HepG2 (cell line): ENCODE results near the gene TUFM. TPM values are rescaled to one million over a fixed set of nuclear protein-coding genes. Genes with fewer than 3 reads are reported as not detected.
A peak's percentile ranks its signal among the peaks of the same experiment; 100 is the strongest.

Experiments
- ATAC-seq: fragments of 200-7000 bp; cut with Tn5 transposase; 3 replicates; pipeline ENCODE4 v1.9.1; 2020; ENCODE audit warnings: mild to moderate bottlenecking, moderate library complexity
- BruUV-seq: library from RNA; stranded (reverse); fragments of 400-500 nt; replicated peaks from 2 replicates; lab custom pipeline; 2021; lab: Mats Ljungman, UMichigan
- CTCF ChIA-PET: fragments of 300-600 bp; formaldehyde crosslinking; extraction: SDS; loops from one replicate; lab custom pipeline; 2021; ENCODE audit warnings: low total read pairs, inconsistent platforms, low intra/inter-chr PET ratio; lab: Yijun Ruan, JAX
- POLR2A ChIA-PET: fragments of 350-600 bp; sonication (Branson Sonifier 250); formaldehyde crosslinking; loops from one replicate; lab custom pipeline; 2020; ENCODE audit warnings: antibody characterized with exemption, inconsistent platforms; lab: Yijun Ruan, JAX
- DNase-seq: peaks from one replicate; pipeline ENCODE4 v3.0.0-alpha.2; 2015; ENCODE audit warnings: low spot score
- FAIRE-seq: peaks from 3 replicates; lab custom pipeline; 2011; peaks lifted over from hg19 to GRCh38; lab: Jason Lieb, UNC
- H2AFZ ChIP-seq: one replicate; pipeline ENCODE4 v1.6.1; 2011; ENCODE audit warnings: low read length, inconsistent platforms
- H3K27ac ChIP-seq: fragments of 300-600 bp; 3 replicates; pipeline ENCODE4 v1.8.0; 2011; ENCODE audit warnings: mixed run types, mild to moderate bottlenecking, mixed read lengths, low read length, inconsistent platforms; ENCODE audit not compliant: insufficient read depth; ENCODE audit errors: extremely low read length
- H3K27me3 ChIP-seq, 2 experiments: fragments of 200-600 bp in 1 of 2; 2 replicates in 1 of 2; 3 replicates in 1 of 2; pipeline versions ENCODE4 v1.6.0 to v1.8.0; 2011; ENCODE audit warnings: low read length in 2 of 2, mild to moderate bottlenecking in 2 of 2, moderate library complexity in 2 of 2, inconsistent platforms in 1 of 2; ENCODE audit not compliant: insufficient read depth in 2 of 2, control insufficient read depth in 1 of 2
- H3K36me3 ChIP-seq, 2 experiments: fragments of 200-600 bp in 1 of 2; replicated peaks in 1 of 2; 2 replicates in 1 of 2; 3 replicates in 1 of 2; pipeline versions ENCODE4 v1.5.1 to v1.8.0; 2011; ENCODE audit warnings: low read length in 2 of 2, inconsistent platforms in 1 of 2; ENCODE audit not compliant: insufficient read depth in 2 of 2, control insufficient read depth in 1 of 2
- H3K4me1 ChIP-seq: 2 replicates; pipeline ENCODE4 v1.5.1; 2012; ENCODE audit warnings: low read length, inconsistent platforms; ENCODE audit not compliant: insufficient read depth
- H3K4me2 ChIP-seq: 2 replicates; pipeline ENCODE4 v1.6.0; 2011; ENCODE audit warnings: low read depth, low read length, inconsistent platforms
- H3K4me3 ChIP-seq, 3 experiments: fragments of 200-600 bp in 1 of 3; sonication (generic), shearing (Covaris generic) in 1 of 3; replicated peaks in 1 of 3; 2 replicates each; pipeline ENCODE4 v1.5.1; 2011 to 2016; ENCODE audit warnings: low read length in 3 of 3, inconsistent platforms in 2 of 3, low read depth in 2 of 3, mild to moderate bottlenecking in 2 of 3, control low read depth in 1 of 3, mixed read lengths in 1 of 3; ENCODE audit not compliant: insufficient read depth in 1 of 3
- H3K79me2 ChIP-seq: one replicate; pipeline ENCODE4 v1.6.1; 2011; ENCODE audit warnings: low read length, inconsistent platforms; ENCODE audit not compliant: insufficient read depth
- H3K9ac ChIP-seq: 2 replicates; pipeline ENCODE4 v1.6.0; 2011; ENCODE audit warnings: mild to moderate bottlenecking, low read depth, low read length, inconsistent platforms; ENCODE audit not compliant: insufficient read depth
- H3K9me3 ChIP-seq: 2 replicates; pipeline ENCODE4 v1.5.1; 2012; ENCODE audit warnings: mild to moderate bottlenecking, low read length
- H4K20me1 ChIP-seq: 2 replicates; pipeline ENCODE4 v1.6.0; 2011; ENCODE audit warnings: inconsistent platforms, mild to moderate bottlenecking, low read length, moderate library complexity; ENCODE audit not compliant: insufficient read depth
- AGO2 ChIP-seq: fragments of 200-400 bp; formaldehyde crosslinking; optimal IDR thresholded peaks from 2 replicates; pipeline ENCODE3; 2017; ENCODE audit warnings: mild to moderate bottlenecking, low read depth, low read length, moderate library complexity
- DNMT1 ChIP-seq: sonication (generic); formaldehyde crosslinking; IDR thresholded peaks from 2 replicates; pipeline ENCODE4 v1.5.1; 2020; ENCODE audit warnings: mild to moderate bottlenecking, missing genetic modification reagents
- ESRRA ChIP-seq: sonication (generic); formaldehyde crosslinking; IDR thresholded peaks from 2 replicates; pipeline ENCODE4 v1.5.1; 2020; ENCODE audit warnings: mild to moderate bottlenecking, low read depth, missing genetic modification reagents
- MBD4 ChIP-seq: IDR thresholded peaks from 2 replicates; pipeline ENCODE4 v1.6.1; 2012; ENCODE audit warnings: low read length, inconsistent platforms, borderline replicate concordance
- MIXL1 ChIP-seq: IDR thresholded peaks from 2 replicates; pipeline ENCODE4 v1.6.1; 2016
- NFATC3 ChIP-seq: sonication (generic); formaldehyde crosslinking; IDR thresholded peaks from 2 replicates; pipeline ENCODE4 v1.5.1; 2020; ENCODE audit warnings: mild to moderate bottlenecking, missing genetic modification reagents
- NFYC ChIP-seq: IDR thresholded peaks from 2 replicates; pipeline ENCODE4 v1.6.1; 2016; ENCODE audit warnings: missing genetic modification reagents, missing compliant biosample characterization
- NONO ChIP-seq, 2 experiments: fragments of 450-650 bp in 1 of 2; sonication (generic) in 1 of 2; formaldehyde crosslinking in 1 of 2; IDR thresholded peaks in 1 of 2; conservative IDR thresholded peaks in 1 of 2; 2 replicates each; pipeline versions ENCODE4 v1.6.1 to v1.8.0; 2017 to 2022; ENCODE audit warnings: mild to moderate bottlenecking in 1 of 2, missing genetic modification reagents in 1 of 2, moderate library complexity in 1 of 2
- PHF8 ChIP-seq: sonication (generic); formaldehyde crosslinking; IDR thresholded peaks from 2 replicates; pipeline ENCODE4 v1.5.0; 2020; ENCODE audit warnings: missing genetic modification reagents
- RBFOX2 ChIP-seq: fragments of 200-400 bp; formaldehyde crosslinking; IDR thresholded peaks from 2 replicates; pipeline ENCODE4 v1.6.1; 2017; ENCODE audit warnings: low read depth, mild to moderate bottlenecking, low read length
- RBM39 ChIP-seq: fragments of 200-400 bp; formaldehyde crosslinking; IDR thresholded peaks from one replicate; pipeline ENCODE4 v1.6.1; 2018; ENCODE audit warnings: antibody characterized with exemption, mild to moderate bottlenecking, low read depth, low read length; ENCODE audit not compliant: poor library complexity, severe bottlenecking
- ZFP37 ChIP-seq: sonication (generic); formaldehyde crosslinking; IDR thresholded peaks from 2 replicates; pipeline ENCODE4 v1.4.0; 2020; ENCODE audit warnings: missing genetic modification reagents, borderline replicate concordance
- ZMYM4 ChIP-seq: sonication (generic); formaldehyde crosslinking; IDR thresholded peaks from 2 replicates; pipeline ENCODE4 v1.8.1; 2023; ENCODE audit warnings: mild to moderate bottlenecking, missing genetic modification reagents
- ZNF563 ChIP-seq: sonication (generic); formaldehyde crosslinking; IDR thresholded peaks from 2 replicates; pipeline ENCODE4 v1.8.0; 2022; ENCODE audit warnings: mild to moderate bottlenecking, moderate library complexity, missing genetic modification reagents
- ZNF773 ChIP-seq: sonication (generic); formaldehyde crosslinking; IDR thresholded peaks from 2 replicates; pipeline ENCODE4 v1.4.0; 2020; ENCODE audit warnings: missing genetic modification reagents, borderline replicate concordance
- ZNF891 ChIP-seq: sonication (generic); formaldehyde crosslinking; IDR thresholded peaks from 2 replicates; pipeline ENCODE4 v1.5.0; 2020; ENCODE audit warnings: mild to moderate bottlenecking, missing genetic modification reagents
- WGBS: methylation state at CpG from one replicate; pipeline ENCODE4 v1.1.6; 2017; ENCODE audit warnings: low lambda C conversion rate; 5-methylcytosine and 5-hydroxymethylcytosine counted together
- in situ Hi-C: cut with HindIII; loops from 2 replicates; pipeline ENCODE4 v1.10.0; 2017; ENCODE audit warnings: low pct_unique_long_range_greater_than_20kb; ENCODE audit not compliant: extremely low pct_ligation_motif_present
- intact Hi-C: fragments of 100-400 bp; cut with micrococcal nuclease; formaldehyde crosslinking; loops from one replicate; pipeline ENCODE4 v1.10.0; 2022; ENCODE audit not compliant: unreplicated experiment
- polyA plus RNA-seq, 8 experiments: library from polyadenylated mRNA; depleted of rRNA in 3 of 8; stranded (reverse) in 7 of 8; unstranded in 1 of 8; fragments of >200 nt; fragmentation: Illumina TruSeq in 4 of 8; extraction: Trizol in 4 of 8; gene quantifications; 2 replicates each; pipeline versions ENCODE4 v1.2.1 to v1.2.3, GENCODE V29; 2011 to 2016; ENCODE audit warnings: low read depth in 4 of 8, missing spikeins in 1 of 8, mixed read lengths in 1 of 8; ENCODE audit not compliant: insufficient read depth in 1 of 8
- total RNA-seq, 5 experiments: library from RNA; depleted of rRNA; stranded (reverse); fragments of >200 nt; fragmentation: Illumina TruSeq; extraction: Trizol; gene quantifications; 2 replicates each; pipeline ENCODE4 v1.2.3, GENCODE V29; 2016; ENCODE audit warnings: low read depth in 1 of 5
- TF ChIP-seq, protein P1 (sequence below): sonication (generic); formaldehyde crosslinking; IDR thresholded peaks from 2 replicates; pipeline ENCODE4 v1.4.0; 2020; ENCODE audit warnings: mild to moderate bottlenecking, missing genetic modification reagents
- TF ChIP-seq, protein P2 (sequence below): sonication (generic); formaldehyde crosslinking; IDR thresholded peaks from 2 replicates; pipeline ENCODE4 v1.5.1; 2020; ENCODE audit warnings: mild to moderate bottlenecking, moderate library complexity, missing genetic modification reagents
- TF ChIP-seq, protein P3 (sequence below): sonication (generic); formaldehyde crosslinking; IDR thresholded peaks from 2 replicates; pipeline ENCODE4 v1.4.0; 2020; ENCODE audit warnings: missing genetic modification reagents

The TUFM gene
- total and polyA plus RNA-seq, 2 of the 13 experiments (the other 11 are each of a cell fraction or from before 2014, with no cell fraction given) = 206 to 298 TPM

GRCh38 chr16:28834349-28834748 lies 11.8 kb downstream of the TUFM start:
- H3K27ac ChIP-seq = no peak overlapping the region
- CTCF ChIA-PET = no interaction called here
- peaks cover 63 to 86% of the 10 kb centered on the region in 2 experiments for H3K36me3 ChIP-seq
- no peak overlapping the region for H2AFZ ChIP-seq
- POLR2A ChIA-PET = interaction anchor here (6.8 kb wide), 1 partner anchor 12 kb away, joined by 51 read pairs; the partner anchor contains the start of gene ATXN2L
- H3K9me3 ChIP-seq = no peaks in the 10 kb centered on the region
- H3K9ac ChIP-seq = no peak overlapping the region
- ATAC-seq = no peak; the same call in 2 of the 3 replicates
- no peak for DNase-seq
- TF ChIP-seq RBM39 (peak; percentile 21), ZFP37 (CRISPR knock-in tag) (no peak), MIXL1 (CRISPR knock-in tag) (no peak), ZNF891 (CRISPR knock-in tag) (0 out of 2 replicates have a peak, but pooled peaks have one; percentile 41), NONO (IDR thresholded peaks at IDR 0.05) (no peak), NONO (CRISPR knock-in tag; conservative IDR thresholded peaks at IDR 0.05) (0 out of 2 replicates have a peak, but pooled peaks have one; percentile 1), ZNF563 (CRISPR knock-in tag) (0 out of 2 replicates have a peak, but pooled peaks have one; percentile 28), NFYC (CRISPR knock-in tag) (no peak), AGO2 (peak; percentile 72), DNMT1 (CRISPR knock-in tag) (peak; percentile 32; the same call in 1 of the 2 replicates), RBFOX2 (peak; percentile 56; the same call in 1 of the 2 replicates), ZNF773 (CRISPR knock-in tag) (no peak), ZMYM4 (no peak), PHF8 (CRISPR knock-in tag) (no peak), ESRRA (no peak), MBD4 (no peak), NFATC3 (CRISPR knock-in tag) (no peak)
- TF ChIP-seq, protein P1, sequence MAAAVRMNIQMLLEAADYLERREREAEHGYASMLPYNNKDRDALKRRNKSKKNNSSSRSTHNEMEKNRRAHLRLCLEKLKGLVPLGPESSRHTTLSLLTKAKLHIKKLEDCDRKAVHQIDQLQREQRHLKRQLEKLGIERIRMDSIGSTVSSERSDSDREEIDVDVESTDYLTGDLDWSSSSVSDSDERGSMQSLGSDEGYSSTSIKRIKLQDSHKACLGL (CRISPR knock-in tag) = peak; percentile 24; the same call in 1 of the 2 replicates
- TF ChIP-seq, protein P2, sequence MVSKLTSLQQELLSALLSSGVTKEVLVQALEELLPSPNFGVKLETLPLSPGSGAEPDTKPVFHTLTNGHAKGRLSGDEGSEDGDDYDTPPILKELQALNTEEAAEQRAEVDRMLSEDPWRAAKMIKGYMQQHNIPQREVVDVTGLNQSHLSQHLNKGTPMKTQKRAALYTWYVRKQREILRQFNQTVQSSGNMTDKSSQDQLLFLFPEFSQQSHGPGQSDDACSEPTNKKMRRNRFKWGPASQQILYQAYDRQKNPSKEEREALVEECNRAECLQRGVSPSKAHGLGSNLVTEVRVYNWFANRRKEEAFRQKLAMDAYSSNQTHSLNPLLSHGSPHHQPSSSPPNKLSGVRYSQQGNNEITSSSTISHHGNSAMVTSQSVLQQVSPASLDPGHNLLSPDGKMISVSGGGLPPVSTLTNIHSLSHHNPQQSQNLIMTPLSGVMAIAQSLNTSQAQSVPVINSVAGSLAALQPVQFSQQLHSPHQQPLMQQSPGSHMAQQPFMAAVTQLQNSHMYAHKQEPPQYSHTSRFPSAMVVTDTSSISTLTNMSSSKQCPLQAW = 0 out of 2 replicates have a peak, but pooled peaks have one; percentile 40
- TF ChIP-seq, protein P3, sequence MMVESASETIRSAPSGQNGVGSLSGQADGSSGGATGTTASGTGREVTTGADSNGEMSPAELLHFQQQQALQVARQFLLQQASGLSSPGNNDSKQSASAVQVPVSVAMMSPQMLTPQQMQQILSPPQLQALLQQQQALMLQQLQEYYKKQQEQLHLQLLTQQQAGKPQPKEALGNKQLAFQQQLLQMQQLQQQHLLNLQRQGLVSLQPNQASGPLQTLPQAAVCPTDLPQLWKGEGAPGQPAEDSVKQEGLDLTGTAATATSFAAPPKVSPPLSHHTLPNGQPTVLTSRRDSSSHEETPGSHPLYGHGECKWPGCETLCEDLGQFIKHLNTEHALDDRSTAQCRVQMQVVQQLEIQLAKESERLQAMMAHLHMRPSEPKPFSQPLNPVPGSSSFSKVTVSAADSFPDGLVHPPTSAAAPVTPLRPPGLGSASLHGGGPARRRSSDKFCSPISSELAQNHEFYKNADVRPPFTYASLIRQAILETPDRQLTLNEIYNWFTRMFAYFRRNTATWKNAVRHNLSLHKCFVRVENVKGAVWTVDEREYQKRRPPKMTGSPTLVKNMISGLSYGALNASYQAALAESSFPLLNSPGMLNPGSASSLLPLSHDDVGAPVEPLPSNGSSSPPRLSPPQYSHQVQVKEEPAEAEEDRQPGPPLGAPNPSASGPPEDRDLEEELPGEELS = no peak
- H3K79me2 ChIP-seq = peaks cover 8% of the 10 kb centered on the region
- no peak for FAIRE-seq
- intact Hi-C loops = no loop called here
- H3K4me3 ChIP-seq = no peak overlapping the region
- 96% methylated on average over 14 of the region's 14 CpGs for WGBS
- in situ Hi-C loops = no loop called here
- no peaks in the 10 kb centered on the region for H3K27me3 ChIP-seq
- H4K20me1 ChIP-seq = peaks cover 14% of the 10 kb centered on the region; the same call in 1 of the 2 replicates
- H3K4me2 ChIP-seq = no peak overlapping the region
- no TSS peak for BruUV-seq
- H3K4me1 ChIP-seq = peaks cover 27% of the 10 kb centered on the region
